ENCODE measurements around the gene WNT2. TPM values are rescaled to one million over a fixed set of nuclear protein-coding genes. Genes with fewer than 3 reads are reported as not detected.

The WNT2 gene
- polyA plus RNA-seq, 1 experiment: 24.4 TPM

DNA sequence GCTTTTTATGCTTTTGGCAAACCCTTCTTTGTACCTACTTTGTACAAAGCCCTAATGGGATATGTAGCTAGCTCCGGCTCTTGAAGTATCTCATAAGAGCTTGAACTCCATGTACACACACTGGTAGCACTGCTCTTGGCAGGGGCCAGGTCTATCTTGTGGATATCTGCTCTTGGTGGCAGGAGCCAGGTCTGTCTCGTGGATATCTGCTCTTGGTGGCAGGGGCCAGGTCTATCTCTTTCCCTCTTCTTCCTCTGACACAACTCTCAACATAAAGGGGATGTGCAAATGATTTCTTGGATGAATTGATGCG lies 91.9 kb downstream of the WNT2 start:
- peaks cover 3% of the 10 kb centered on the region; the same call in 1 of the 2 replicates for H3K9me3 ChIP-seq (ENCODE audit: control insufficient read depth, insufficient read depth, low read length)
- ChIA-PET CTCF (interaction anchor here (3.2 kb wide), 1 partner anchor 18 kb away, joined by 21 read pairs; no protein-coding TSS in a partner anchor), POLR2A (interaction anchor here (0.7 to 1.5 kb wide), 4 partner anchors 18 to 92 kb away, joined by 3 to 9 read pairs (median 4); partner anchors contain the start of gene WNT2)
- DNase-seq (ENCODE audit: low read depth, low spot score): no peak
- no peak overlapping the region for H3K4me3 ChIP-seq (ENCODE audit: low read depth, low read length)
- no peaks in the 10 kb centered on the region for H3K27me3 ChIP-seq (ENCODE audit: control insufficient read depth, insufficient read depth, low read length)
- TF ChIP-seq, protein P1, sequence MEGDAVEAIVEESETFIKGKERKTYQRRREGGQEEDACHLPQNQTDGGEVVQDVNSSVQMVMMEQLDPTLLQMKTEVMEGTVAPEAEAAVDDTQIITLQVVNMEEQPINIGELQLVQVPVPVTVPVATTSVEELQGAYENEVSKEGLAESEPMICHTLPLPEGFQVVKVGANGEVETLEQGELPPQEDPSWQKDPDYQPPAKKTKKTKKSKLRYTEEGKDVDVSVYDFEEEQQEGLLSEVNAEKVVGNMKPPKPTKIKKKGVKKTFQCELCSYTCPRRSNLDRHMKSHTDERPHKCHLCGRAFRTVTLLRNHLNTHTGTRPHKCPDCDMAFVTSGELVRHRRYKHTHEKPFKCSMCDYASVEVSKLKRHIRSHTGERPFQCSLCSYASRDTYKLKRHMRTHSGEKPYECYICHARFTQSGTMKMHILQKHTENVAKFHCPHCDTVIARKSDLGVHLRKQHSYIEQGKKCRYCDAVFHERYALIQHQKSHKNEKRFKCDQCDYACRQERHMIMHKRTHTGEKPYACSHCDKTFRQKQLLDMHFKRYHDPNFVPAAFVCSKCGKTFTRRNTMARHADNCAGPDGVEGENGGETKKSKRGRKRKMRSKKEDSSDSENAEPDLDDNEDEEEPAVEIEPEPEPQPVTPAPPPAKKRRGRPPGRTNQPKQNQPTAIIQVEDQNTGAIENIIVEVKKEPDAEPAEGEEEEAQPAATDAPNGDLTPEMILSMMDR (IDR thresholded peaks at IDR 0.05; ENCODE audit: low read depth, low read length): no peak
- peak overlapping the region; percentile 89 for H3K27ac ChIP-seq (ENCODE audit: low read depth, low read length)

DNA sequence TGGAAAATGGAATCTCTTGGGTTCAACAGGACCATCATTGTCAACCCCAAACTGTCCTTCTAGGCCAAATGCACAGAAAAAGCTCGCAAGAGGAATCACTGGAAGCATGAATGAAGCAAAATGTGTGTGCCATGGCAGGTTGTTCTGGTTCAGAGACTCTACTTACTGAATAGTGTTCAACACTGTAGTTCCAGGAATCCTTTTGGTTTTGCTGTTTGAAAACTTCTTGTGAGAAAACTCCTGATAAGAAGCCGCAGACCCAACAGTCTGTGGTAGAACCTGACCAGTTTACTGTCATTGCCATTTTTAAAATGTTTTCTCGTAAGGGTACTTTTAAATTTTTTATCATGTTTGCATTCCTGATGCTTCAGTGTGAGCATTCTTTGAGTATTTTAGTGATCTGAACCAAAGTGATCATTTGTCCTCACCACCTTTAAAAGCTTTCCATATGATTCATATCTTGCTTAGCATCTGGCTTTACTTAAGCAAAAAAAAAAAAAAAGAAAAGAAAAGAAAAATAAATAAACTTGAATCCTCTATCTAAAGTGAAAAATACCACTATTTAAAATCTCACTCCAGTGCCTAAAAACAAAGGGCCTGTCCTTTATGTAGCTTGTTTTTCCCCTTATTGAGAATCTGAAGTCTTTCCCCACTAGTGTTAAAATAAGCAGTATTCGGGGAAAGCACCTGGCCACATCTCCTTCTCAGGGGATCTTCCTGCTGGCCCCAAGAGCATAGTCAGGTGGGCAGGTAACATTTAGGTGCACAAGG lies 92.4 kb downstream of the WNT2 start:
- peaks cover 3% of the 10 kb centered on the region; the same call in 1 of the 2 replicates for H3K9me3 ChIP-seq (ENCODE audit: control insufficient read depth, insufficient read depth, low read length)
- no peaks in the 10 kb centered on the region for H3K27me3 ChIP-seq (ENCODE audit: control insufficient read depth, insufficient read depth, low read length)
- POLR2A ChIA-PET: interaction anchor here (0.6 to 1.5 kb wide), 6 partner anchors 19 to 1029 kb away, joined by 3 to 9 read pairs (median 3); partner anchors contain the start of gene WNT2
- CTCF ChIA-PET: interaction anchor here (0.6 to 3.2 kb wide), 5 partner anchors 11 to 105 kb away, joined by 3 to 21 read pairs (median 4); no protein-coding TSS in a partner anchor
- peak overlapping the region; percentile 92 for H3K27ac ChIP-seq (ENCODE audit: low read depth, low read length)
- no peak overlapping the region for H3K4me3 ChIP-seq (ENCODE audit: low read depth, low read length)
- peak; percentile 83 for DNase-seq (ENCODE audit: low read depth, low spot score)
- TF ChIP-seq, protein P1 (IDR thresholded peaks at IDR 0.05; ENCODE audit: low read depth, low read length): no peak

DNA sequence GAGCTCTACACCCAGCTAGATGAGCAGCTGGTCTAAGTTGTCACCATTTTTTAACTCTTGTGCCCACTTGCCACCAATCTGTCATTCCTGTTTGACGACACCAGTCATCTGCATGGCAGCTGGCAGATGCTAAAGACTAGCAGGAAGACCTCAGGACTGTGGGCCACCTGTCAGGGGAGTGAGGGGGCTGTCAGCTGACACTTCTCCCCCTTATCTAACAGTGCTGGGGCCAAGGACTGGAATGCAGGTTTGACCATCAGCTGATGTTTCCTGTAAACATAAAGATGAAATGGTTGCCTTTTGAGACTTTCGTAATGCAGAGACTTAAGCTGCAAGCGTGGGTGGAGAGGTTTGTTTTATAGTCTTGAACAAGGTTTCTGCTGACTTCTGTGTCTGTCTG lies 93.5 kb downstream of the WNT2 start:
- DNase-seq (ENCODE audit: low read depth, low spot score): peak; percentile 85

DNA sequence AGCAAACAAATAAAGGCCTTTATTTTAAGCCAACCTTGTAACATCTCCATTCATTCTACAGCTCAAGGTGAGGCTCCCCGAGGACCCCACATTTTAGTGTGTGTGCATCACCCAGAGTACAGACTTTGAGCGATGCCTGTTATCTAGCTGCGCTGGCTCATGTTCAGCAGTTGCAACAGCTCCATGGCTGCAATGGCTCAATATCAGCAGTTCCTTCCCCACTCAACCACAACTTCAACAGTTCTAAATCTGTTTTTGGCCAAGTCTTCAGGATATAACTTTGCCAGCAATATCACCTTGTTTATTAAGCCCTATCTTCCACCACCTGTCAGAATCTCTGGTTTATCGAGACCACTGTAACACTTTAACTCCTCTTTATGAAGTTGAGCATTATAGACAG lies 95.8 kb downstream of the WNT2 start:
- Histone ChIP-seq H3K27ac (ENCODE audit: low read depth, low read length) (no peak overlapping the region), H3K4me3 (ENCODE audit: low read depth, low read length) (no peak overlapping the region), H3K9me3 (ENCODE audit: control insufficient read depth, insufficient read depth, low read length) (no peaks in the 10 kb centered on the region; the same call in 1 of the 2 replicates), H3K27me3 (ENCODE audit: control insufficient read depth, insufficient read depth, low read length) (no peaks in the 10 kb centered on the region)
- no peak for DNase-seq (ENCODE audit: low read depth, low spot score)
- POLR2A ChIA-PET: no interaction called here
- CTCF ChIA-PET: interaction anchor here (1.0 kb wide), 1 partner anchor 158 kb away, joined by 3 read pairs; no protein-coding TSS in a partner anchor
- TF ChIP-seq, protein P1 (IDR thresholded peaks at IDR 0.05; ENCODE audit: low read depth, low read length): no peak

More for the DNA sequence above, 93.5 kb downstream of the WNT2 start:
- peak overlapping the region; percentile 92 for H3K27ac ChIP-seq (ENCODE audit: low read depth, low read length)
- TF ChIP-seq, protein P1 (IDR thresholded peaks at IDR 0.05; ENCODE audit: low read depth, low read length): no peak
- H3K9me3 ChIP-seq (ENCODE audit: control insufficient read depth, insufficient read depth, low read length): peaks cover 3% of the 10 kb centered on the region; the same call in 1 of the 2 replicates
- ChIA-PET CTCF (interaction anchor here (1.2 to 3.2 kb wide), 3 partner anchors 10 to 102 kb away, joined by 4 to 21 read pairs (median 4); no protein-coding TSS in a partner anchor), POLR2A (interaction anchor here (0.8 to 1.6 kb wide), 6 partner anchors 10 to 94 kb away, joined by 3 to 6 read pairs (median 4); no protein-coding TSS in a partner anchor)
- no peak overlapping the region for H3K4me3 ChIP-seq (ENCODE audit: low read depth, low read length)
- no peaks in the 10 kb centered on the region for H3K27me3 ChIP-seq (ENCODE audit: control insufficient read depth, insufficient read depth, low read length)

DNA sequence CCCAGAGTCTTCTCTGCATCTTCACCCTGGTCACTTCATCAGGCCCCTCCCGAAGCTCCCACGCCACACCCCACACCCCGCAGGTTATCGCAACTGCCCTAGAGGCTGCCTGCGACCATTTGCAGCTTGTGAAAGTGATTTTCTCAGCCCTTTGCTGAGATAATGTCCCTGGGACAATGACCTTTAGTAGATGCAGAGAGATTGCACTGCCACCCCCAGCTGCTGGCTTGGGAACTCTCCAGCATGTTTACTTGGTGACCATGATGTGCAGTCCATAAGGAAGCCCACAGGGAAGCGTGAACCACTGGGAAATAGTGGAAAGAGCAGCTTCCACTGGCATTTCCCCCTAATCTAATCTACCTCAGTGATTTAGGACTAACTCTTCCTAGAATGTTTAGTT lies 97.3 kb downstream of the WNT2 start:
- H3K27ac ChIP-seq (ENCODE audit: low read depth, low read length): no peak overlapping the region
- no peaks in the 10 kb centered on the region for H3K27me3 ChIP-seq (ENCODE audit: control insufficient read depth, insufficient read depth, low read length)
- CTCF ChIA-PET: interaction anchor here (2.3 kb wide), 1 partner anchor 12 kb away, joined by 9 read pairs; no protein-coding TSS in a partner anchor
- H3K9me3 ChIP-seq (ENCODE audit: control insufficient read depth, insufficient read depth, low read length): no peaks in the 10 kb centered on the region; the same call in 1 of the 2 replicates
- DNase-seq (ENCODE audit: low read depth, low spot score): no peak
- POLR2A ChIA-PET: no interaction called here
- no peak overlapping the region for H3K4me3 ChIP-seq (ENCODE audit: low read depth, low read length)
- TF ChIP-seq, protein P1 (IDR thresholded peaks at IDR 0.05; ENCODE audit: low read depth, low read length): no peak
